A549 (cell line): ENCODE data around the gene FAM13A. TPM values are rescaled to one million over a fixed set of nuclear protein-coding genes. Genes with fewer than 3 reads are reported as not detected.

ENCODE experiments used
- ATAC-seq, 2 experiments: fragments of 200-7000 bp in 1 of 2; fragments of >200 bp in 1 of 2; cut with Nextera tagmentation in 1 of 2; cut with Tn5 transposase in 1 of 2; 3 replicates each; pipeline versions ENCODE4 v1.8.0 to v1.9.1; 2018 to 2020; ENCODE audit warnings: mild to moderate bottlenecking in 1 of 2, moderate library complexity in 1 of 2
- CTCF ChIA-PET: fragments of 300-600 bp; sonication (Branson Sonifier 250); formaldehyde crosslinking; extraction: SDS; loops from one replicate; lab custom pipeline; 2021; ENCODE audit warnings: antibody characterized with exemption, inconsistent platforms; lab: Yijun Ruan, JAX
- POLR2A ChIA-PET: fragments of 350-600 bp; formaldehyde crosslinking; extraction: SDS; loops from one replicate; lab custom pipeline; 2021; ENCODE audit warnings: antibody characterized with exemption, inconsistent platforms; lab: Yijun Ruan, JAX
- DNase-seq, 2 experiments: peaks; one replicate each; pipeline versions ENCODE4 v3.0.0 to v3.0.0-alpha.2; 2011 to 2016; ENCODE audit warnings: low read depth in 1 of 2, low spot score in 1 of 2
- FAIRE-seq: peaks from 2 replicates; lab custom pipeline; 2011; peaks lifted over from hg19 to GRCh38; lab: Jason Lieb, UNC
- H3K27ac ChIP-seq, 2 experiments: fragments of >200 bp; sonication (Bioruptor Twin); formaldehyde crosslinking; 3 replicates each; pipeline ENCODE4 v1.5.1; 2016 to 2017
- H3K4me1 ChIP-seq: fragments of >200 bp; sonication (Bioruptor Twin); formaldehyde crosslinking; 3 replicates; pipeline ENCODE4 v1.6.1; 2016
- H3K4me2 ChIP-seq: fragments of >200 bp; sonication (Bioruptor Twin); formaldehyde crosslinking; 3 replicates; pipeline ENCODE4 v1.6.1; 2016
- H3K4me3 ChIP-seq: fragments of >200 bp; sonication (Bioruptor Twin); formaldehyde crosslinking; 3 replicates; pipeline ENCODE4 v1.5.1; 2016
- H3K9me3 ChIP-seq: fragments of >200 bp; sonication (Bioruptor Twin); formaldehyde crosslinking; 3 replicates; pipeline ENCODE4 v1.6.1; 2016
- BCL3 ChIP-seq: fragments of >200 bp; sonication (Bioruptor Twin); formaldehyde crosslinking; IDR thresholded peaks from 3 replicates; pipeline ENCODE4 v1.6.1; 2016
- BHLHE40 ChIP-seq: IDR thresholded peaks from 2 replicates; pipeline ENCODE4 v1.6.1; 2012; ENCODE audit warnings: low read depth, low read length, inconsistent platforms
- CBX8 ChIP-seq: fragments of 200-600 bp; sonication (generic); IDR thresholded peaks from 2 replicates; pipeline ENCODE4 v1.6.1; 2016
- CTCF ChIP-seq: fragments of >200 bp; sonication (Bioruptor Twin); formaldehyde crosslinking; IDR thresholded peaks from 3 replicates; pipeline ENCODE4 v1.5.1; 2016
- E2F6 ChIP-seq: IDR thresholded peaks from 2 replicates; pipeline ENCODE4 v1.6.1; 2012; ENCODE audit warnings: low read depth, borderline replicate concordance
- EHF ChIP-seq: fragments of 250-450 bp; sonication (Bioruptor Pico); IDR thresholded peaks from 2 replicates; pipeline ENCODE4 v1.5.0; 2020; ENCODE audit warnings: mild to moderate bottlenecking
- EP300 ChIP-seq, 2 experiments: fragments of >200 bp; sonication (Bioruptor Twin); formaldehyde crosslinking; IDR thresholded peaks; 2 replicates in 1 of 2; 3 replicates in 1 of 2; pipeline ENCODE4 v1.6.1; 2016 to 2017
- ESRRA ChIP-seq: fragments of 150-350 bp; IDR thresholded peaks from 2 replicates; pipeline ENCODE4 v1.6.1; 2014; ENCODE audit warnings: mild to moderate bottlenecking, low read length, borderline replicate concordance
- FOSB ChIP-seq: fragments of 250-450 bp; sonication (Bioruptor Pico); IDR thresholded peaks from 2 replicates; pipeline ENCODE4 v1.5.0; 2020; ENCODE audit warnings: mild to moderate bottlenecking, moderate library complexity
- FOSL2 ChIP-seq, 2 experiments: fragments of 450-650 bp in 1 of 2; fragments of >200 bp in 1 of 2; sonication (Bioruptor Twin) in 1 of 2; formaldehyde crosslinking; IDR thresholded peaks; 2 replicates each; pipeline versions ENCODE4 v1.5.0 to v1.6.1; 2016 to 2020; ENCODE audit warnings: mild to moderate bottlenecking in 1 of 2, moderate library complexity in 1 of 2
- GATA3 ChIP-seq: IDR thresholded peaks from 2 replicates; pipeline ENCODE4 v1.6.1; 2012; ENCODE audit warnings: borderline replicate concordance
- HMGXB4 ChIP-seq: fragments of 250-450 bp; sonication (Bioruptor Pico); IDR thresholded peaks from 2 replicates; pipeline ENCODE4 v1.5.0; 2021; ENCODE audit warnings: mild to moderate bottlenecking, moderate library complexity, borderline replicate concordance
- HOXA7 ChIP-seq: fragments of 250-450 bp; sonication (Bioruptor Pico); IDR thresholded peaks from 2 replicates; pipeline ENCODE4 v1.5.0; 2020; ENCODE audit warnings: mild to moderate bottlenecking, moderate library complexity
- HOXB5 ChIP-seq: fragments of 250-450 bp; sonication (Bioruptor Pico); IDR thresholded peaks from 2 replicates; pipeline ENCODE4 v1.5.0; 2020; ENCODE audit warnings: mild to moderate bottlenecking, moderate library complexity
- JUNB ChIP-seq: fragments of >200 bp; sonication (Bioruptor Twin); formaldehyde crosslinking; IDR thresholded peaks from 2 replicates; pipeline ENCODE4 v1.6.1; 2016
- MAX ChIP-seq: IDR thresholded peaks from 2 replicates; pipeline ENCODE4 v1.6.1; 2012
- MYC ChIP-seq: IDR thresholded peaks from 2 replicates; pipeline ENCODE4 v1.6.1; 2012; ENCODE audit warnings: mild to moderate bottlenecking, inconsistent platforms, low read length, improper control_type of control experiment, borderline replicate concordance
- NPAS2 ChIP-seq: fragments of 250-450 bp; sonication (Bioruptor Pico); IDR thresholded peaks from 2 replicates; pipeline ENCODE4 v1.8.0; 2022; ENCODE audit warnings: mild to moderate bottlenecking, moderate library complexity, borderline replicate concordance
- NR3C1 ChIP-seq: fragments of >200 bp; sonication (Bioruptor Twin); formaldehyde crosslinking; IDR thresholded peaks from 3 replicates; pipeline ENCODE4 v1.6.1; 2017
- PHF8 ChIP-seq: fragments of 200-600 bp; sonication (generic); IDR thresholded peaks from 2 replicates; pipeline ENCODE4 v1.6.1; 2016; ENCODE audit warnings: low read depth, mild to moderate bottlenecking, antibody characterized with exemption, moderate library complexity, borderline replicate concordance
- POLR2A ChIP-seq: IDR thresholded peaks from 2 replicates; pipeline ENCODE4 v1.6.1; 2012; ENCODE audit warnings: mild to moderate bottlenecking, low read length
- POLR2AphosphoS2 ChIP-seq: conservative IDR thresholded peaks from 2 replicates; pipeline ENCODE4 v1.6.1; 2012; ENCODE audit warnings: low read length, improper control_type of control experiment, inconsistent platforms
- RCOR1 ChIP-seq: fragments of 150-350 bp; IDR thresholded peaks from 2 replicates; pipeline ENCODE4 v1.6.1; 2014; ENCODE audit warnings: antibody characterized with exemption, low read length, low read depth
- RNF2 ChIP-seq: fragments of 200-600 bp; sonication (generic); IDR thresholded peaks from 2 replicates; pipeline ENCODE4 v1.6.1; 2016; ENCODE audit warnings: low read depth, mild to moderate bottlenecking, antibody characterized with exemption, moderate library complexity, borderline replicate concordance
- SMC3 ChIP-seq: fragments of >200 bp; sonication (Bioruptor Twin); formaldehyde crosslinking; IDR thresholded peaks from 3 replicates; pipeline ENCODE4 v1.6.1; 2018; ENCODE audit warnings: inconsistent platforms
- SREBF2 ChIP-seq: fragments of 450-650 bp; IDR thresholded peaks from 2 replicates; pipeline ENCODE4 v1.6.1; 2014; ENCODE audit warnings: mild to moderate bottlenecking, moderate library complexity
- TFCP2L1 ChIP-seq: fragments of 250-450 bp; sonication (Bioruptor Pico); IDR thresholded peaks from 2 replicates; pipeline ENCODE4 v1.5.0; 2021; ENCODE audit warnings: mild to moderate bottlenecking
- ZNF302 ChIP-seq: fragments of 250-450 bp; sonication (Bioruptor Pico); IDR thresholded peaks from 2 replicates; pipeline ENCODE4 v1.9.0; 2021; ENCODE audit warnings: inconsistent platforms, mild to moderate bottlenecking, moderate library complexity
- ZSCAN20 ChIP-seq: fragments of 250-450 bp; sonication (Bioruptor Pico); IDR thresholded peaks from 2 replicates; pipeline ENCODE4 v1.8.0; 2022; ENCODE audit warnings: mild to moderate bottlenecking, moderate library complexity
- WGBS: methylation state at CpG from one replicate; pipeline ENCODE4 v1.1.6; 2017; ENCODE audit errors: missing lambda C conversion rate; 5-methylcytosine and 5-hydroxymethylcytosine counted together
- polyA plus RNA-seq, 4 experiments: library from polyadenylated mRNA; depleted of rRNA in 3 of 4; stranded (reverse); fragments of >200 nt; fragmentation: RNase III in 1 of 4; extraction: RNeasy Plus Mini Kit Qiagen cat#74134 plus additional on column Dnase treatment in 1 of 4; gene quantifications; 2 replicates in 3 of 4; 3 replicates in 1 of 4; pipeline ENCODE4 v1.2.3, GENCODE V29; 2011 to 2017

The FAM13A gene
- polyA plus RNA-seq, 2 of the 4 experiments (the other 2 are of a cell fraction): 6.5 to 22.0 TPM

GRCh38 chr4:88993246-88993645 is 63.7 kb downstream of the FAM13A start:
- TF ChIP-seq POLR2A: no peak
- no peak for TF ChIP-seq PHF8
- TF ChIP-seq CTCF: no peak
- TF ChIP-seq BHLHE40: no peak
- H3K9me3 ChIP-seq: no peaks in the 10 kb centered on the region
- no peak overlapping the region for H3K27ac ChIP-seq
- ATAC-seq: no peak
- FAIRE-seq: no peak
- POLR2A ChIA-PET: no interaction called here
- WGBS: 74% methylated on average over 2 of the region's 2 CpGs
- peaks cover 12% of the 10 kb centered on the region; the same call in 1 of the 3 replicates for H3K4me1 ChIP-seq
- H3K4me2 ChIP-seq: no peak overlapping the region
- no peak overlapping the region for H3K4me3 ChIP-seq
- DNase-seq: no peak
- CTCF ChIA-PET: no interaction called here

DNA sequence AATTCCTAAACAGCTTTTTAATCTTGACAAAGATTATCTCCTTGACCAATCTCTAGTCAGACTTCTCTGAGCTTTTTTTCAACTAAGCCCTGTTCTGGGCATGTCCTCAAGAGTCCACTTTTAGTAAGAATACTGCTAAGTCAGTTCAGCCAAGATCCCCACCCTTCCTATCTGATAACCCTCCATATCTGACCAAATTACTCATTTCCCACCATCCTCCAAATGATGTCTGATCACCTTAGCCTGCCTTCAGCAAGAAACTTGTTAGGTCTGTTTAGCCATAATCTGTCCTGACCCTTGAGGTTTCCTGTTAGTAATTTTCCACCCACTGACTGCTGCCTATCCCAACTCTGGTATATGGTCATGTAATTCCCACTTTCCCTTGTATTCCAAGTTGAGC is 65.2 kb downstream of the FAM13A start:
- DNase-seq (no peak), FAIRE-seq (no peak), ATAC-seq (no peak)
- ChIA-PET CTCF (interaction anchor here (0.8 to 1.6 kb wide), 2 partner anchors 18 to 32 kb away, joined by 4 to 6 read pairs; no protein-coding TSS in a partner anchor), POLR2A (no interaction called here)
- peak overlapping the region; percentile 31; the same call in 2 of the 3 replicates for H3K4me2 ChIP-seq
- peaks cover 12% of the 10 kb centered on the region; the same call in 1 of the 3 replicates for H3K4me1 ChIP-seq
- TF ChIP-seq NR3C1: no peak
- no peak for TF ChIP-seq GATA3
- no peak for TF ChIP-seq FOSB (CRISPR knock-in tag)
- TF ChIP-seq MAX: no peak
- no peak for TF ChIP-seq BHLHE40
- no peak for TF ChIP-seq EHF (CRISPR knock-in tag)
- TF ChIP-seq ZSCAN20: no peak
- TF ChIP-seq CBX8: no peak
- TF ChIP-seq TFCP2L1 (CRISPR knock-in tag): no peak
- TF ChIP-seq FOSL2 (IDR thresholded peaks at IDR 0.05): no peak
- TF ChIP-seq FOSL2 (CRISPR knock-in tag; IDR thresholded peaks at IDR 0.05): no peak
- TF ChIP-seq PHF8: no peak
- no peak for TF ChIP-seq RNF2
- no peak for TF ChIP-seq HMGXB4 (CRISPR knock-in tag)
- TF ChIP-seq BCL3: no peak
- no peak overlapping the region for H3K4me3 ChIP-seq
- no peak overlapping the region for H3K27ac ChIP-seq
- H3K9me3 ChIP-seq: no peaks in the 10 kb centered on the region

- no peaks in the 10 kb centered on the region for H3K9me3 ChIP-seq
- ChIA-PET CTCF (interaction anchor here (1.6 kb wide), 1 partner anchor 34 kb away, joined by 6 read pairs; no protein-coding TSS in a partner anchor), POLR2A (no interaction called here)
- no peak overlapping the region for H3K4me3 ChIP-seq
- no peak overlapping the region for H3K27ac ChIP-seq
- FAIRE-seq (no peak), DNase-seq (no peak), ATAC-seq (no peak)
- peaks cover 22% of the 10 kb centered on the region; the same call in 2 of the 3 replicates for H3K4me1 ChIP-seq
- WGBS: 93% methylated on average over 1 of the region's 1 CpG
- H3K4me2 ChIP-seq: no peak overlapping the region
- no peak for TF ChIP-seq NPAS2 (CRISPR knock-in tag)
- TF ChIP-seq FOSL2 (IDR thresholded peaks at IDR 0.05): no peak
- TF ChIP-seq FOSL2 (CRISPR knock-in tag; IDR thresholded peaks at IDR 0.05): no peak
- no peak for TF ChIP-seq SMC3
- no peak for TF ChIP-seq MYC
- TF ChIP-seq RCOR1: no peak
- no peak for TF ChIP-seq HOXA7
- TF ChIP-seq ZNF302: no peak
- no peak for TF ChIP-seq POLR2AphosphoS2
- TF ChIP-seq ESRRA: no peak
- TF ChIP-seq BCL3: no peak
- TF ChIP-seq EHF (CRISPR knock-in tag): no peak
- TF ChIP-seq ZSCAN20: no peak
- TF ChIP-seq SREBF2: no peak
- no peak for TF ChIP-seq JUNB
- TF ChIP-seq EP300 (IDR thresholded peaks at IDR 0.05): no peak
- no peak for TF ChIP-seq BHLHE40
- no peak for TF ChIP-seq E2F6
- no peak for TF ChIP-seq HOXB5 (CRISPR knock-in tag)
Measured at GRCh38 chr4:88989990-88990389, 67.0 kb downstream of the FAM13A start.
